ENCODE results near the gene SMOC2.

Gene SMOC2

DNA sequence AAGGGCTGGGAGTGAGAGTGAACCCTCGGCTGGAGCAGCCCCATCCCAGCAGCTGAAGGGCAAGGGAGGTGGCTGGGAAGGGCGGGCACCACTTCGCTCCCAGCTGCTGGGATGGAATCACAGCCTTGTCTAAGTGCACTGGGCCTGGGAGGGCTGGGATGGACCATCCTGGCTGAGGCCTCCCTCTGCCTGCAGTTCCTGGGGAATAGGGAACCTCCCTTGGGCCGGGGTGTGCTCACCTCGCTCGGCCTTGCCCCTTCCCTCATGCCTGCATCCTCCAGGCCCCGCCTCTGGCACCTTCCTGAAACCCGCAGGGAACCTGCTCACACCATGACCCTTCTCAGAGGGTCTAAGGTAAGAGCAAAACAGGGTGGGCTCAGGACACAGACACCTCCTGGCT, 53.7 kb downstream of the SMOC2 start:
- DNase-seq, result no peak

- no peak for DNase-seq
Observed at GRCh38 chr6:168495133-168495532, 54.1 kb downstream of the SMOC2 start.

DNA sequence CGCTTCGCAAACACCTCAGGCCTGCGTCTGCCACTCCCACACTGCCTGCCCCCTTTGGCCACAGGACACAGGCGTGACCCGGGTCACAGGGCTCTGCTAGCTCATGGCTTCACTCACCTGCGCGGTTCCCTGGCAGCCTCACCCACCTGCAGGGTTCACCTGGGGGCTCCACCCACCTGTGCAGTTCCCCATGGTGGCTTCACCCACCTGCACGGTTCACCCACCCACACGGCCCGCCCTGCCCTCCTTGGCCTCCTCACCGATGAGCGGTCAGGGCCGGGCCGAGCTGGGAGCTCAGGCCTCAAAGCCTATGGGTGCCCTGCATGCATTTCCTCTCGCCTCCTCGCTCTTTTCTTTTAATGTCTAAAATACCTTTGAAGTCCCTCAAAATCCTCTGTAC, 54.7 kb downstream of the SMOC2 start:
- no peak for DNase-seq

DNA sequence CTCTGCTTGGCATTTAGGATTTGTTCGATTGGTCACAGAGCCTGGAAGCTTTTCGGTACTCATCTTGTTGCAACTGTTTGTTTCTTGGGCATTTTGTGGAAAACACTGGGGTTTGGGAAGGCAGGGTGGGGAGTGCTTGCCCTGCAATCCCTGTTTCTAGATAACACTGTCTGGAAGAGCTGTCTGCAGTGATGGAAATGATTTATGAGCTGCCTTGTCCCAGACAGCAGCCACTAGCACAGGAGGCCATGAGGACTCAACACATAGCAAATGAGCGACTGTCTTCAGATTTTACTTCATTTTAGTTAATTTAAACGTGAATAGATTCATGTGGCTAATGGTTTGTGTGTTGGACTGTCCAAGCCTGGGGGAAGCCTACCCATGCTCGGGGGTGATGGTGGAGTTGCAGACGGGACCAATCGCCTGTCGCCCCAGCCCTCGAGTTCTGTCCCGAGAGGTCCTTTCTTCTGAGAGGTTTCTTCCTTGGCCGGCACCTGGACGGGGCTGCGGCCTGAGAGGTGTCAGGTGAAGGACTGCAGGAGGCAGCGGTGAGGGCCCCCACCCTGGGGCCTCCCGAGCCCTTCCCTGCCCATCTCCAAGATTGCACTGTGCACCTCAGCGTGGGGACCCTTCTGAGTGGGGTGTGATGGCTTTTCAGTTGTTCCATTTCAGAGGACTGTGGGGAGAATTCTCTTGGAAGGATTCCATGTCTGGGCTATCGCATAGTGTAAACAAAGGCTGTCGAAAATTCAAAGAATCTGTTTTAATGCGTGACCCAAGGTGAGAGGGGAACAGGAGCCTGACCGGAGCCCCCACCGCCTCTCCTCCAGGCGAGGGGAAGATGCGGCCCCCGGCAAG, 55.4 kb downstream of the SMOC2 start:
- no peak for DNase-seq

DNA sequence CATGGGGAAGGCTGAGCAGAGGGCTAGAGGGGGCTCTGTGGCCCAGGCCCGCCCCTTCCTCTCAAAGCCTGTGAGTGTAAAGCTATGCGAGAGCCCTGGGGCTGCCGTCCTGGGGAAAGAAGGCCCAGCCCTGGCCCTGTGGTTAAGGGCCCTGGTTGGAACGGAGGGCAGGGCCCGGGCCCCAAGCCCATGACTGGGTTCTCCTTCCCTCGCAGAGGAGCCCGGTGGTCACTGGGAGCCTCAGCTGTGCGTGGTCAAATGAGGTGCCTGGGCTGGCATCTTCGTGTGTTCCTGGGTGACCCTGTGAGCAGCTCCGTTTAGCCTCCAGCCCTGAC, 56.0 kb downstream of the SMOC2 start:
- DNase-seq, result no peak

DNA sequence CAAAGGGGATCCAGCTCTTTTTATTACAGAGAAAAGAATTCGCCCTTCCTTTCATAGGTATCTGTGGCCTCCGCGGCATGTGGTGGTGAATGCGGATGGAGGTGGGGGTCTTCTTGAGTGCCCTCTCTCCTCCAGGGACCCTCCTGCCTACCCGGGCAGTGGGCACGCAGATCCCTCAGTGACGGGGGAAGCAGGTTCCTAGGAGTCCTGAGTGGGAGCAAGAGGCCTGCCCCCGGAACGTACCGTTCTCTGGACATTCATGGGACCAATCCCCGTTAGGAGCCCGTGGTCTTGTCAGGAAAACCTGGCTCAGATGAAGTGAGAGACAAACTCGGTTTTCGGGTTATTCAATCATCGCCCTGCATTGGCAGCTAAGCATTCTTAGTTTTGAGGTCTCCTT, 56.4 kb downstream of the SMOC2 start:
- DNase-seq, result no peak

GRCh38 chr6:168498161-168498843, 57.3 kb downstream of the SMOC2 start:
- DNase-seq, result no peak

GRCh38 chr6:168499045-168499650, 58.2 kb downstream of the SMOC2 start:
- no peak for DNase-seq

DNA sequence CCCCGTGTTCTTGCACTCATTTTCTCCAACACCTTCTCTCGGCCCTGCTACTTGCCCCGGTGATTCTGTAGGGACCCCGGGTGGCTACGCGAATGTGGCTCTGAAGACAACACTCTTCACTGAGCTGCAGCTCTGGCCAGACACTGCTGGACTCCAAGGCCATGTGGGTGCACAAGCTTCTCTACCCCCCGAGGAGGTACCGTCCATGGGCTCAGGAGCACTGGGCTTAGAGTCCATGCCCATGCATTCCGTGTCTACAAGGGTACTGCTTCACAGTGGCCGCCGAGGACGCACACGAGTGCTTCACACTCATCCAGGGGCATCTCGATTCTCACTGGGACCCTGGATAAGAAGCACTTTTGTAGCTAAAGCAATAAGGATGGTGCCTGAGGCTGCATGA, 59.5 kb downstream of the SMOC2 start:
- DNase-seq, result no peak

GRCh38 chr6:168501561-168501960, 60.6 kb downstream of the SMOC2 start:
- no peak for DNase-seq

DNA sequence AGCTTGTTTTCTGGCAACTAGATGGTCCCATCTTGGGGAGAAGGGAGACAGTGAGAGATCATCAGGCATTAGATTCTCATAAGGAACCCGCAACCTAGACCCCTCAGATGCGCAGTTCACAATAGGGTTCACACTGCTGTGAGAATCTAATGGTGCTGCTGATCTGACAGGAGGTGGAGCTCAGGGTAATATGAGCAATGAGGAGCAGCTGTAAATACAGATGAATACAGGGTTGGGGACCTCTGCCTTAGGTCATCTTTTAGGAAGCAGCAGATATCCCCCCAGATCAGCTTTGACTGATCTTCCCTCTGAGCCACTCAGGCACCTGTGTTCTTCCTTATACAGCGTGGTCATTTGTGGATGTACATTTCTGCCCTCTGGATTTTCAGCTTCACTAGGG, 63.4 kb downstream of the SMOC2 start:
- no peak for DNase-seq

DNA sequence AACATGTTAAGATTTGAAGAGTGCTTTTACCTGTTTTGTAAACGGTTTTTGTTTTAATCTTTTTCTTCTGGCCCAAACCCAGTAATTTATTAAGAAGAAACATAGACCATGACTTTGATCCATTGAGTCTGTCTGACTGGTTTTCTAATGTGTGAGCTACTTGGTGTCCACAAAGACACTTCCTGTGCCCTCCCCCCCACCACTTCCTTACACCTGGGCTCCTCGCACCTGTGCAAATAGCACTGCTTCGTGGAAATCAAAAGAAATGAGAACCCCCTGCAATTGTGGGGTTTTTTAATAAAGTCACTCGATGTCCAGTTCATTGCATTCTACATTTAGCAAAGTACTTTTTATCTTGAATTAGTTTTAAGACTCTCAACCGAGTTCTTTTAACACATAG, 65.5 kb downstream of the SMOC2 start:
- no peak for DNase-seq

GRCh38 chr6:168507297-168507696, 66.3 kb downstream of the SMOC2 start:
- no peak for DNase-seq

DNA sequence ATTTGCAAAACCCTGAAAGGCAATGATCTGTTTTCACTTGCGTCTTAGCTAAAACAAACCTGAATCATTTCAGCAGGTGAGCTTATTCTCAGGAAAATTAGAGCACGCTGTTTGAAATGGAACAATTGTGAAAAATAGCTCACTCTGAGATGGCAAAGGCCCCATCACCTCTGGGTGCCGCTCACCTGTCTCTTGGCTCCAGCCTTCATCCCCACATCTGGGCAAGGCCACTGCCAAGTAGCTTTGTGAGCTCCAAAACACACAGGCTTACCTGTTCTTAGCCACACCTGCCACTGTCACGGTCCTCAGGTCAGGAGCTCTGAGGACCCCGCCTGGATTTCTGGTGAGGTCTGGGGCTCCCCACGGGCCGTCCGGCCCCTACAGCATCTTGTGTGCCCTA, 66.7 kb downstream of the SMOC2 start:
- DNase-seq, result no peak

DNA sequence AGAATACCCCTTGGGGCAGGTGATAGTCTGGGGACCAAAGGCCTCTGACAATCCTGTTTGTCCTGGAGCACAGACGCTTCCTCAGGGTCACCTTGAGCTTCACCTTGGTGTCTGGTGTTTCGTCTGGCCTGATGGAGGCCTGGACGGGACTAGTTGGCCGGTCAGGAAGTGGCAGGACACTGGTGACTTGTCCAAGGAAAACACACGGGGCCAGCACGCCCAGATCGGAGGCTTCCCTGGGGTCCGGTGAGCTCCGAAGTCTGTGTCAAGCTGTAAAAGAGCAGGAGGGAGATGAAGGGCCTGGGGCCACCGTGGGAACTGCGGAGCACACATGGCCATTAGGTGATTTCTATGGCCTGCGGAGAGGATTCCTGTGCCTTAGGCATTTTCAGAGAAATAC, 67.9 kb downstream of the SMOC2 start:
- DNase-seq, result no peak

GRCh38 chr6:168513766-168514165, 72.8 kb downstream of the SMOC2 start:
- no peak for DNase-seq

- DNase-seq, result no peak
Observed at GRCh38 chr6:168514216-168514615, 73.2 kb downstream of the SMOC2 start.

- DNase-seq, result no peak
Observed at GRCh38 chr6:168515376-168515775, 74.4 kb downstream of the SMOC2 start.

DNA sequence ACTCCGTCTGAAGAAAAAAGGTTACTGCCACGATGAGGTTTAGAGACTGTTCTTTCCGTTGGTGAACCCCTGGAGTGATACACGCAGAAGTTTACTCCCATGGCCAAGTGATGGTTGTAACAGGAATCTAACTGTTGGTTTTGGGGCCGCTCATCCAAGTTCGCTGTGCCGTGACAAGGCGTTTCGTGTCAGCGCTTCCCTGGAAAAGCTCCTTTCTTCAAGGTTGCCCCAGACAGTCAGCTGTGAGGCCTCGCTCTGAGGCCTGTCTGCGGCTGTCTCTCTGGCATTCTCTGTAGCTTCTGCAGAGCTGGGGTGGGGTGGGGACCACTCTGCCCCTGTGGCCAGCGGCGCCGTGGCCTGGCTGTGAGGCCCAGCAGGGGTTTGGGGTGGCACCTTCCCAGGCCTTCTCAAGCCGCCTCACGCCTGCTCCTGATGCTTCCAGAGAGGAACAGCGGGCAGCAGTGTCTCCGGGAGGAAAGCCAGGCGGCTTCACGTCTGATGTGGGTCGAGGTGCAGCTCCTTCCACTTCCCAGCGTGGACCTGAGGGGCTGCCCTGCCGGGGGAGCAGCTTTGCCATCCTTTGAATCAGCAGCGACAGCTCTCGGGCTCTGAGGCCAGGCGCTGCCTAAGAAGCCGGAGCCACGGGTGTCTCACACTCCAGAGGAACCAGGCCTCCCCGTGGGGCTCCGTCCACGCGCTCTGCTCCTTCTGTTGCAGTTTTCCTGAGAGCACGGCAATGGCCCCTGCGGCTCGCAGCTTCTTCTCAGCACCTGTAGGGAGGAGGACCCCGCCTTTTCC, 76.2 kb downstream of the SMOC2 start:
- DNase-seq, result no peak

GRCh38 chr6:168517742-168518347, 76.9 kb downstream of the SMOC2 start:
- DNase-seq, result no peak

- DNase-seq, result no peak
Observed at GRCh38 chr6:168518348-168518745, 77.4 kb downstream of the SMOC2 start.

GRCh38 chr6:168518867-168519266, 77.9 kb downstream of the SMOC2 start:
- DNase-seq, result no peak

GRCh38 chr6:168520233-168520632, 79.2 kb downstream of the SMOC2 start:
- no peak for DNase-seq
